HG03135 (cell line): ENCODE data around the gene CDH12.
A peak's percentile ranks its signal among the peaks of the same experiment; 100 is the strongest.
"Not testable (repeated sequence)": the region's sequence is repeated elsewhere in the genome, so short reads cannot be mapped to it uniquely, and the experiment has no call there.

ENCODE experiments used
- ATAC-seq: cut with Tn5 transposase; IDR thresholded peaks from one replicate; pipeline ENCODE4 v1.9.1; 2021; ENCODE audit warnings: mild to moderate bottlenecking, moderate library complexity; ENCODE audit not compliant: unreplicated experiment

Gene CDH12

GRCh38 chr5:22051881-22052280, 801.3 kb downstream of the CDH12 start:
- ATAC-seq, result no peak

DNA sequence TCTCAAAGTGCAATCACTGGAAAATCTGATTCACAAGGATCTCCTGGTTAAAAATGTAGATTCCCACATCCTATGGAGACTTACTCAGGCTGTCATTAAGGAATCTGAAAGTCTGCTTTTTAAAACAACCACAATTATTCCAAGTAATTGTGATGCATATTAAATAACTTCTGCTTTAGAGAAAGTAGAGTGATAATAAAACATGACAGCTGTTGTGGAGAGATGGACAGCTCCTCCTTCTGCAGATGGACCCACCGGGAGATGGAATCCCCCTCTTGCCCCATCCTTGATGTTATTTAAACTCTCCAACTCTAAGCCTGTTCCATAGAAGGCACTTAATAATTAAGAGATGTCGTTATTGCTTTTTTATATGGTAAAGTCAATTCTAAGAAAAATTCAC, 802.2 kb downstream of the CDH12 start:
- no peak for ATAC-seq

- ATAC-seq, result no peak
Measured at GRCh38 chr5:22044229-22044628, 808.9 kb downstream of the CDH12 start.

GRCh38 chr5:22036061-22036460, 817.1 kb downstream of the CDH12 start:
- no peak for ATAC-seq

GRCh38 chr5:22033066-22033465, 820.1 kb downstream of the CDH12 start:
- ATAC-seq, result no peak

GRCh38 chr5:22023784-22024183, 829.4 kb downstream of the CDH12 start:
- no peak for ATAC-seq

DNA sequence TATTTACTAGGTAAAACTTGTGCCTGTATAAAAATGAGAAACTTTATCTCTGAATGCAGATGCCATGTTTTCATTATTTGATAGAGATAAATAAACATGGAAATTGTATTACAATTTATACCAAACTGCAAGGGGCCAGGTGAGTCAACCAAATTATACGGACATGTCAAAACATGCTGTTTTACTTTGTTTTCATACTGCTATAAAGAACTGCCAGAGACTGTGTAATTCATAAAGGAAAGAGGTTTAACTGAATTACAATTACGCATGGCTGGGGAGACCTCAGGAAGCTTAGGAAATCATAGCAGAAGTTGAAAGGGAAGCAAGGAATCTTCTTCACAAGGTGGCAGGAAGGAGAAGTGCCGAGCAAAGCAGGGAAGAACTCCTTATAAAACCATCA, 840.3 kb downstream of the CDH12 start:
- not testable (repeated sequence) for ATAC-seq

GRCh38 chr5:22010808-22011207, 842.3 kb downstream of the CDH12 start:
- not testable (repeated sequence) for ATAC-seq

DNA sequence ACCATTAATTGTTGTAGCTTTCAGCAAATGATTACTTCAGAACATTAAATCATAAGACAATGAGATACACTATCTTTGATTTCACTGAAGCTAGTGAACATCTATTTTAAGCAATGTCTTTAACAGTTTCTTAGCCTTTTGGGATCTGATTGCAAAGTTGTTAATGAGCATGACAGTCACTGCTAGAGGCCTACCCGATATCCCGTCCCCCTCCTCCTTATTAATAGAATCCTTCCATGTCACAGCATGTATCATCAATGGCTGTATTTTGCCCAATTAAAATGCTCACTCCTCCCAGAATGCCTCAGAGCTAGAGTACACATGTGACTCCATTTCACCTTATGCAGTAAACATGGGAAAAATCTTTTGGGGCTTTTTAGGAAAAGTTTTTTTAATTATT, 852.0 kb downstream of the CDH12 start:
- ATAC-seq, result not testable (repeated sequence)

DNA sequence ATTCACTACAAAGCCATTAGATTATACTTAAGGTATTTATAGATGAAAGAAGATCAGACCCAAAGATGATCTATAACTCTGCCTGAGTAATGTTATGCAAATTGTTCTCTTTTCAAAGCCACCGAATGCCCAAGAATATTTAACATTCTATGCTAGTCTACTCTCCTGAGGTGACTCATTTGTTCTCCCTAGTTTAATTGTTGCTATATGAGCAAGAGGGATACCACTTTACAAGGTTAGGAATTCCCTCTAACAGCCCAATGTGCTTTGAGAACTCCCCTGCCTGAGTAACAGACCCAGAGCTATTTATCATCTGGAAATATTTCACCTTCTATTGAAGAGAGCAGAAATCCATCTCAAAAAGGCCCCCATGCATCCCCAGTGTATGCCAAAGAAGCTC, 867.3 kb downstream of the CDH12 start:
- ATAC-seq, result not testable (repeated sequence)

GRCh38 chr5:21951571-21951970, 901.6 kb downstream of the CDH12 start:
- ATAC-seq, result not testable (repeated sequence)

GRCh38 chr5:21931116-21931515, 922.0 kb downstream of the CDH12 start:
- no peak for ATAC-seq

DNA sequence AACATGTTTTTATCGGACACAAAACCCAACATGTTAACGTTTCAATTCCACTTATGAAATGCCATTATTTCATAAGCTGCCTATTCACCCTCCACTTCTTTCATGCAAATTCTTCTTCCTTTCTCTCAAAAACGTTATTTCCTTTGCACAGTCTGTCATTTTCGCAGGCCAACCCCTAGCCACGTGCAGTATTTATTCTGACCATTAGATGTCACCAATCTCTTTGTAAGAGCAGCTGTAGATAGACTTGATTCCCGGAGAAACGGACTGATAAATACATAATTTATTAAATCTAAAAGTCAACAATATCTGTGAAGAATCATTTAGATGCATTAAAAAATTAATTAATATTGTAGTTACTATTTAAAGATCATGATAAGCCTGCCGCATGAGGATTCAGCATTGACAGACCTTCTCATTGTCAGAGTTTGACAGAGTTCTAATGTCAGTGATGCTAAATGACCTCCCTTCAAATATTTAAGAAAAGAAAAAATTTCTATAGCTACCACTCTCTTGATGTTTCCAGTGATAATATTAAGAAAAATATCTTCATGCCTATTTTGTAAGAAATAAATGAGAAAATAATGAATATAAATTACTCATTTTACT, 933.6 kb downstream of the CDH12 start:
- peak; percentile 97 for ATAC-seq

- ATAC-seq, result no peak
Measured at GRCh38 chr5:21918451-21918850, 934.7 kb downstream of the CDH12 start.

- ATAC-seq, result no peak
Measured at GRCh38 chr5:21910731-21911130, 942.4 kb downstream of the CDH12 start.

GRCh38 chr5:21895766-21896350, 957.3 kb downstream of the CDH12 start:
- no peak for ATAC-seq

- no peak for ATAC-seq
Measured at GRCh38 chr5:21893161-21893560, 960.0 kb downstream of the CDH12 start.

- no peak for ATAC-seq
Measured at GRCh38 chr5:21889581-21889980, 963.6 kb downstream of the CDH12 start.

- ATAC-seq, result no peak
Measured at GRCh38 chr5:21882074-21882745, 970.9 kb downstream of the CDH12 start.

- ATAC-seq, result no peak
Measured at GRCh38 chr5:21880164-21880563, 973.0 kb downstream of the CDH12 start.

DNA sequence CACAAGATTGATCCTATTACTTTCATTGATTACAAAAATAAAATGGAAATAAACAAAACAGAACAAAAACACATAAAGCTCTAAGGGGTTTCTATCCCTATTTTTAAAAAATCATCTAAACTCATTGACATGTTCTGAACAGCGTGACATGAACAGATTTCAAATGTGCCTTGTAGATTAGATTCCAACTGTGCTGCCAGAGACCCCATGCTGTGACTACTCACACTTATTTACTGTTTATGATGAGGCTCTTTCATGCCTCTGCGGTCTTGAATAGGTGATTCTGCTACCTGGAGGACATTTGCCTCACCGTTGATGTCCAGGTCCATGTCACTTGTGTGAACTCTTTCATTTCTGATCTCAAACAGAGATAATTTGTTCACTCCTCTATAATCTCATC, 990.2 kb downstream of the CDH12 start:
- no peak for ATAC-seq

GRCh38 chr5:21858441-21858840, 994.7 kb downstream of the CDH12 start:
- ATAC-seq, result no peak
